Body of pancreas (tissue), 4 donors: Measurements from ENCODE around the gene RSPH10B2. TPM values are rescaled to one million over a fixed set of nuclear protein-coding genes. Genes with fewer than 3 reads are reported as not detected.
"Not testable (repeated sequence)": the region's sequence is repeated elsewhere in the genome, so short reads cannot be mapped to it uniquely, and the experiment has no call there.

Source experiments
- ATAC-seq: fragments of 150-250 bp; one replicate; pipeline ENCODE4 v1.9.1; 2016
- DNase-seq, 4 donors: peaks; one replicate each; pipeline ENCODE4 v3.0.0-alpha.2; 2019
- H3K27ac ChIP-seq, 4 donors: fragments of 200-600 bp; sonication (generic); 1 replicate in 3 of 4; 2 replicates in 1 of 4; pipeline versions ENCODE4 v1.5.1 to v1.6.1; 2016 to 2019; ENCODE audit warnings: mild to moderate bottlenecking in 1 of 4, mixed read lengths in 1 of 4, moderate library complexity in 1 of 4
- H3K27me3 ChIP-seq, 2 donors: fragments of 200-600 bp; sonication (generic); one replicate each; pipeline ENCODE4 v1.6.0; 2016; ENCODE audit warnings: mild to moderate bottlenecking in 1 of 2
- H3K36me3 ChIP-seq, 2 donors: fragments of 200-600 bp; sonication (generic); replicated peaks in 1 of 2; 2 replicates each; pipeline ENCODE4 v1.5.1; 2016; ENCODE audit warnings: low read depth in 2 of 2; ENCODE audit not compliant: insufficient read depth in 1 of 2
- H3K4me1 ChIP-seq: fragments of 200-600 bp; sonication (generic); one replicate; pipeline ENCODE4 v1.6.0; 2016
- H3K4me3 ChIP-seq, 2 donors: fragments of 200-600 bp; sonication (generic); 1 replicate in 1 of 2; 2 replicates in 1 of 2; pipeline ENCODE4 v1.5.1; 2016 to 2019
- H3K9me3 ChIP-seq, 3 donors: fragments of 200-600 bp; sonication (generic); 1 replicate in 2 of 3; 2 replicates in 1 of 3; pipeline ENCODE4 v1.5.1; 2016
- CTCF ChIP-seq, 7 experiments: fragments of 450-650 bp in 4 of 7; fragments of 200-600 bp in 3 of 7; sonication (generic) in 3 of 7; IDR thresholded peaks; one replicate each; pipeline ENCODE4 v1.5.1; 2016 to 2019; ENCODE audit warnings: antibody characterized with exemption in 7 of 7
- POLR2A ChIP-seq, 3 donors: fragments of 450-650 bp; IDR thresholded peaks; one replicate each; pipeline ENCODE4 v1.6.1; 2016; ENCODE audit warnings: antibody characterized with exemption in 3 of 3, mild to moderate bottlenecking in 2 of 3
- WGBS, 2 donors: methylation state at CpG; one replicate each; pipeline ENCODE4 v1.1.5; 2017; 5-methylcytosine and 5-hydroxymethylcytosine counted together
- intact Hi-C: fragments of 100-400 bp; cut with DNase I; formaldehyde crosslinking; loops from one replicate; pipeline ENCODE4 v1.15.1; 2023
- total RNA-seq, 2 donors: library from RNA; depleted of rRNA; stranded (reverse); fragments of >200 nt; gene quantifications; one replicate each; pipeline ENCODE4 v1.1.0, GENCODE V29; 2016

RSPH10B2 gene
- not detected for total RNA-seq

GRCh38 chr7:6753964-6754363 is at the start of gene RSPH10B2:
TSS of gene RSPH10B2 (plus strand) at chr7:6754103. CDS start at chr7:6757678, 3,575 bp downstream.
- DNase-seq, H3K36me3 ChIP-seq, H3K27ac ChIP-seq, ATAC-seq, H3K27me3 ChIP-seq, H3K4me3 ChIP-seq, H3K9me3 ChIP-seq, intact Hi-C loops, H3K4me1 ChIP-seq: not testable (repeated sequence)
- WGBS, 2 donors, result 13% methylated on average over 11 of the region's 38 CpGs; no CpG with 5 or more reads in 1 of the 2 donors

GRCh38 chr7:6705959-6706665 is 47.8 kb upstream of the RSPH10B2 start:
- H3K4me3 ChIP-seq, result peak overlapping the region; percentile 83 to 87
- H3K9me3 ChIP-seq, result no peaks in the 10 kb centered on the region
- H3K27ac ChIP-seq, result peak overlapping the region; percentile 69 to 88 (median 76)
- TF ChIP-seq CTCF (IDR thresholded peaks at IDR 0.05), result no peak
- no peak for TF ChIP-seq POLR2A (IDR thresholded peaks at IDR 0.05)
- ATAC-seq (peak; percentile 41), DNase-seq (peak; percentile 30 to 40 (median 38))
- H3K36me3 ChIP-seq, result peaks cover 4 to 5% of the 10 kb centered on the region in 2 donors
- no peaks in the 10 kb centered on the region for H3K27me3 ChIP-seq
- WGBS, 2 donors, result 0 to 1% methylated on average over 16 to 40 of the region's 47 CpGs
- peaks cover 27% of the 10 kb centered on the region for H3K4me1 ChIP-seq
- intact Hi-C loops, result no loop called here

GRCh38 chr7:6706666-6707407 is 47.1 kb upstream of the RSPH10B2 start, which contains the start of gene ZNF12:
TSS of gene ZNF12 (minus strand) at chr7:6706947. CDS start at chr7:6705173, 1,774 bp downstream.
- ATAC-seq (peak; percentile 100), DNase-seq (peak; percentile 97 to 98 (median 98))
- peak within 1 kb of the TSS; percentile 83 to 87 for H3K4me3 ChIP-seq
- WGBS, 2 donors, result 1 to 3% methylated on average over 13 to 42 of the region's 65 CpGs
- peaks cover 4 to 5% of the 10 kb centered on the region in 2 donors for H3K36me3 ChIP-seq
- intact Hi-C loops, result no loop called here
- no peaks in the 10 kb centered on the region for H3K9me3 ChIP-seq
- H3K4me1 ChIP-seq, result peaks cover 27% of the 10 kb centered on the region
- H3K27ac ChIP-seq, result peak within 1 kb of the TSS; percentile 69 to 88 (median 76)
- no peak for TF ChIP-seq CTCF (IDR thresholded peaks at IDR 0.05)
- TF ChIP-seq POLR2A (IDR thresholded peaks at IDR 0.05), result peak; percentile 61 to 76 (median 73)
- H3K27me3 ChIP-seq, result no peaks in the 10 kb centered on the region

- no peak for ATAC-seq
- Histone ChIP-seq H3K9me3 (no peaks in the 10 kb centered on the region), H3K4me3 (no peak overlapping the region), H3K27me3 (no peaks in the 10 kb centered on the region), H3K4me1 (peaks cover 27% of the 10 kb centered on the region), H3K36me3 (peaks cover 4 to 5% of the 10 kb centered on the region in 2 donors), H3K27ac (no peak overlapping the region)
- no peak for TF ChIP-seq CTCF (IDR thresholded peaks at IDR 0.05)
- no peak for TF ChIP-seq POLR2A (IDR thresholded peaks at IDR 0.05)
- 79 to 80% methylated on average over 3 of the region's 3 CpGs for WGBS, 2 donors
- intact Hi-C loops, result no loop called here
- DNase-seq, result no peak
Observed at GRCh38 chr7:6708304-6708703, 45.6 kb upstream of the RSPH10B2 start.

GRCh38 chr7:6709808-6710207 is 44.1 kb upstream of the RSPH10B2 start:
- H3K27me3 ChIP-seq, result no peaks in the 10 kb centered on the region
- H3K4me3 ChIP-seq, result no peak overlapping the region
- ATAC-seq, result no peak
- no peak overlapping the region for H3K27ac ChIP-seq
- DNase-seq, result no peak
- peaks cover 17% of the 10 kb centered on the region for H3K4me1 ChIP-seq
- TF ChIP-seq CTCF (IDR thresholded peaks at IDR 0.05) (no peak), POLR2A (IDR thresholded peaks at IDR 0.05) (no peak)
- no peaks in the 10 kb centered on the region for H3K36me3 ChIP-seq
- intact Hi-C loops, result no loop called here
- WGBS, 2 donors, result 77 to 82% methylated on average over 6 of the region's 6 CpGs
- H3K9me3 ChIP-seq, result no peaks in the 10 kb centered on the region
